Esophagus muscularis mucosa (tissue), 4 donors: ENCODE results near the gene TRDN.

ENCODE experiments used
- CTCF ChIP-seq, 3 experiments: fragments of 200-600 bp in 2 of 3; fragments of 450-650 bp in 1 of 3; sonication (generic) in 2 of 3; IDR thresholded peaks; one replicate each; pipeline ENCODE4 v1.5.1; 2017 to 2019; ENCODE audit warnings: antibody characterized with exemption in 3 of 3, mild to moderate bottlenecking in 2 of 3, moderate library complexity in 1 of 3
- EP300 ChIP-seq: sonication (generic); formaldehyde crosslinking; IDR thresholded peaks from one replicate; pipeline ENCODE4 v1.6.1; 2017; ENCODE audit warnings: antibody characterized with exemption
- POLR2A ChIP-seq: fragments of 450-650 bp; IDR thresholded peaks from one replicate; pipeline ENCODE4 v1.6.1; 2017; ENCODE audit warnings: antibody characterized with exemption, moderate library complexity, mild to moderate bottlenecking, low read depth
- POLR2AphosphoS5 ChIP-seq, 2 donors: sonication (generic); formaldehyde crosslinking; IDR thresholded peaks; one replicate each; pipeline ENCODE4 v1.6.1; 2017; ENCODE audit warnings: antibody characterized with exemption in 2 of 2

GRCh38 chr6:123352705-123353104 is 284.0 kb downstream of the TRDN start:
- no peak for TF ChIP-seq CTCF (IDR thresholded peaks at IDR 0.05)
- TF ChIP-seq EP300 = no peak
- TF ChIP-seq POLR2A = no peak
- no peak for TF ChIP-seq POLR2AphosphoS5 (IDR thresholded peaks at IDR 0.05)
